ENCODE measurements around the gene FAM193B. TPM values are rescaled to one million over a fixed set of nuclear protein-coding genes. Genes with fewer than 3 reads are reported as not detected.

The FAM193B gene
- total and polyA plus RNA-seq, 9 of the 15 experiments (the other 6 are each of a cell fraction or from before 2014, with no cell fraction given): 4.4 to 76.4 (median 37.3) TPM

DNA sequence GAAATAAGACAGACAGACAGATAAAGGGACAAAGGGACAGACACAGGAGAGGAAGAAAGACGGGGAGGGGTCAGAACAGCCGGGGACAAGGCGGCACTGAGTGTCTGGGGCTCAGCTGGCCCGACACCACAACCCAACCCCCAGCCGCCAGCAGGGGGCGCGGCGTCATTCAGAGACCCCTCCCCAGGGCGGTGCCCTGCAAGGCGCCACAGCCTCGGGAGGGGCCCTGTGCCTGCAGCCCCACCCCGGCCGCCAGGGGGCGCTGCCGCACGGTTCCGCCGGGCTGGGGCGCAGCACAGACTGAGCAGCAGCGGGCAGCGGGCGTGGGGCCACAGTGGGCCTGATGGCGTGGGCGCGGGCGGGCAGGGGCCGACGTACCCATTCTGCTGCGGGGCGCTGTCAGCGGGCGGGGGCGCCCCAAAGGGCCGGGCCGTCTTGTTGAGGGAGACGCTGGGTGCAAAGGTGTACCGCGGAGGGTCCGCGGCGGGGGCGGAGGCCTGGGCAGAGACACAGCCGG is 62.9 kb downstream of the FAM193B start (continued):
- TF ChIP-seq PPARD (CRISPR knock-in tag; IDR thresholded peaks at IDR 0.05) (no peak), CC2D1A (IDR thresholded peaks at IDR 0.05) (no peak), PHB2 (IDR thresholded peaks at IDR 0.05; ENCODE audit: low read depth) (0 out of 2 replicates have a peak, but pooled peaks have one; percentile 34), PURB (CRISPR knock-in tag; IDR thresholded peaks at IDR 0.05; ENCODE audit: low read depth) (no peak), MCM7 (IDR thresholded peaks at IDR 0.05) (no peak), ADNP (tag; IDR thresholded peaks at IDR 0.05) (no peak), LARP7 (IDR thresholded peaks at IDR 0.05) (no peak), U2AF1 (optimal IDR thresholded peaks at IDR 0.05; ENCODE audit: low read depth, low read length) (peak; percentile 75), ZNF395 (CRISPR knock-in tag; IDR thresholded peaks at IDR 0.05) (0 out of 2 replicates have a peak, but pooled peaks have one; percentile 32), ZNF830 (CRISPR knock-in tag; IDR thresholded peaks at IDR 0.05) (no peak), BACH1 (tag; IDR thresholded peaks at IDR 0.05) (no peak), CBFA2T2 (conservative IDR thresholded peaks at IDR 0.05) (no peak), ZFP36 (IDR thresholded peaks at IDR 0.05; ENCODE audit: low read depth, low read length, partially characterized antibody) (no peak), ZNF134 (CRISPR knock-in tag; conservative IDR thresholded peaks at IDR 0.05) (no peak), CBFB (CRISPR knock-in tag; IDR thresholded peaks at IDR 0.05) (no peak), PHTF2 (CRISPR knock-in tag; IDR thresholded peaks at IDR 0.05) (no peak), DIDO1 (tag; IDR thresholded peaks at IDR 0.05; ENCODE audit: low read depth) (no peak), FOXP4 (CRISPR knock-in tag; IDR thresholded peaks at IDR 0.05; ENCODE audit: borderline replicate concordance) (no peak), MTA3 (IDR thresholded peaks at IDR 0.05; ENCODE audit: borderline replicate concordance) (peak; percentile 84), STAG1 (CRISPR knock-in tag; IDR thresholded peaks at IDR 0.05; ENCODE audit: borderline replicate concordance) (peak; percentile 69; the same call in 1 of the 2 replicates), BRD4 (IDR thresholded peaks at IDR 0.05) (no peak), ZBTB1 (CRISPR knock-in tag; IDR thresholded peaks at IDR 0.05; ENCODE audit: borderline replicate concordance, low read depth) (peak; percentile 61; the same call in 1 of the 2 replicates), RNF2 (IDR thresholded peaks at IDR 0.05) (no peak), FOXP1 (CRISPR knock-in tag; IDR thresholded peaks at IDR 0.05) (peak; percentile 62; the same call in 1 of the 2 replicates), MYNN (IDR thresholded peaks at IDR 0.05) (0 out of 2 replicates have a peak, but pooled peaks have one; percentile 67), MYNN (CRISPR knock-in tag; IDR thresholded peaks at IDR 0.05) (no peak)
- TF ChIP-seq, protein P1, sequence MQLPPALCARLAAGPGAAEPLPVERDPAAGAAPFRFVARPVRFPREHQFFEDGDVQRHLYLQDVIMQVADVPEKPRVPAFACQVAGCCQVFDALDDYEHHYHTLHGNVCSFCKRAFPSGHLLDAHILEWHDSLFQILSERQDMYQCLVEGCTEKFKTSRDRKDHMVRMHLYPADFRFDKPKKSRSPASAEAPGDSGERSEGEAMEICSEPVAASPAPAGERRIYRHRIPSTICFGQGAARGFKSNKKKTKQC (CRISPR knock-in tag; IDR thresholded peaks at IDR 0.05): peak; percentile 19; the same call in 1 of the 2 replicates
- TF ChIP-seq, protein P2, sequence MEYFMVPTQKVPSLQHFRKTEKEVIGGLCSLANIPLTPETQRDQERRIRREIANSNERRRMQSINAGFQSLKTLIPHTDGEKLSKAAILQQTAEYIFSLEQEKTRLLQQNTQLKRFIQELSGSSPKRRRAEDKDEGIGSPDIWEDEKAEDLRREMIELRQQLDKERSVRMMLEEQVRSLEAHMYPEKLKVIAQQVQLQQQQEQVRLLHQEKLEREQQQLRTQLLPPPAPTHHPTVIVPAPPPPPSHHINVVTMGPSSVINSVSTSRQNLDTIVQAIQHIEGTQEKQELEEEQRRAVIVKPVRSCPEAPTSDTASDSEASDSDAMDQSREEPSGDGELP (CRISPR knock-in tag; IDR thresholded peaks at IDR 0.05; ENCODE audit: borderline replicate concordance): peak; percentile 98

Data from K562 (cell line).